T-helper 9 cell (primary cell): ENCODE measurements around the gene ANKRD1.

Source experiments
- DNase-seq: peaks from one replicate; pipeline ENCODE4 v3.0.0-alpha.2; 2020

ANKRD1 gene

GRCh38 chr10:90935581-90936275 is 14.8 kb upstream of the ANKRD1 start:
- no peak for DNase-seq

GRCh38 chr10:90930971-90931871 is 10.3 kb upstream of the ANKRD1 start:
- DNase-seq, result no peak

- no peak for DNase-seq
These were observed 9.4 kb upstream of the ANKRD1 start for GRCh38 chr10:90930070-90930837.

- no peak for DNase-seq
These were observed 8.3 kb upstream of the ANKRD1 start for GRCh38 chr10:90929179-90929578.

- no peak for DNase-seq
These were observed 6.4 kb upstream of the ANKRD1 start for GRCh38 chr10:90927293-90927692.

GRCh38 chr10:90925079-90926029 is 4.5 kb upstream of the ANKRD1 start:
- DNase-seq, result no peak

GRCh38 chr10:90924552-90924951 is 3.7 kb upstream of the ANKRD1 start:
- DNase-seq, result no peak

- DNase-seq, result no peak
These were observed 2.3 kb upstream of the ANKRD1 start for GRCh38 chr10:90923111-90923731.

- no peak for DNase-seq
These were observed 1.0 kb upstream of the ANKRD1 start for GRCh38 chr10:90921906-90922305.

- no peak for DNase-seq
These were observed 958 bp downstream of the ANKRD1 start for GRCh38 chr10:90919683-90920574.

GRCh38 chr10:90917968-90918318 is 2.9 kb downstream of the ANKRD1 start:
- no peak for DNase-seq

- no peak for DNase-seq
These were observed 3.5 kb downstream of the ANKRD1 start for GRCh38 chr10:90917238-90917967.

GRCh38 chr10:90916392-90917237 is 4.3 kb downstream of the ANKRD1 start:
- DNase-seq, result no peak

GRCh38 chr10:90915766-90916075 is 5.2 kb downstream of the ANKRD1 start:
- no peak for DNase-seq

- no peak for DNase-seq
These were observed 5.7 kb downstream of the ANKRD1 start for GRCh38 chr10:90914992-90915765.

GRCh38 chr10:90913774-90914420 is 7.0 kb downstream of the ANKRD1 start:
- no peak for DNase-seq

- no peak for DNase-seq
These were observed 7.9 kb downstream of the ANKRD1 start for GRCh38 chr10:90912854-90913479.
